Ishikawa (cell line): ENCODE results near the gene SLC12A4.

Experiments used
- CREB1 ChIP-seq: IDR thresholded peaks from 2 replicates; pipeline ENCODE4 v1.6.1; 2012; ENCODE audit warnings: low read depth
- EGR1 ChIP-seq: IDR thresholded peaks from 2 replicates; pipeline ENCODE4 v1.6.1; 2012
- EP300 ChIP-seq: IDR thresholded peaks from 2 replicates; pipeline ENCODE4 v1.6.1; 2012; ENCODE audit warnings: borderline replicate concordance
- FOXM1 ChIP-seq: IDR thresholded peaks from 2 replicates; pipeline ENCODE4 v1.6.1; 2012; ENCODE audit warnings: low read depth, borderline replicate concordance
- MAX ChIP-seq: IDR thresholded peaks from 2 replicates; pipeline ENCODE4 v1.6.1; 2012
- RAD21 ChIP-seq: IDR thresholded peaks from 2 replicates; pipeline ENCODE4 v1.6.1; 2012; ENCODE audit warnings: low read depth
- REST ChIP-seq: IDR thresholded peaks from 2 replicates; pipeline ENCODE4 v1.6.1; 2012; ENCODE audit warnings: low read depth, mild to moderate bottlenecking
- TAF1 ChIP-seq: IDR thresholded peaks from 2 replicates; pipeline ENCODE4 v1.6.1; 2012; ENCODE audit warnings: low read depth, mild to moderate bottlenecking
- TCF12 ChIP-seq: IDR thresholded peaks from 2 replicates; pipeline ENCODE4 v1.6.1; 2012; ENCODE audit warnings: low read depth
- TEAD4 ChIP-seq: IDR thresholded peaks from 2 replicates; pipeline ENCODE4 v1.6.1; 2012
- YY1 ChIP-seq: IDR thresholded peaks from 2 replicates; pipeline ENCODE4 v1.6.1; 2012; ENCODE audit warnings: low read depth
- ZBTB7A ChIP-seq: IDR thresholded peaks from 2 replicates; pipeline ENCODE4 v1.6.1; 2012; ENCODE audit warnings: low read depth

GRCh38 chr16:67967958-67968399, 458 bp downstream of the SLC12A4 start:
- TF ChIP-seq EGR1 (no peak), CREB1 (no peak), MAX (no peak), REST (no peak), RAD21 (no peak), TAF1 (no peak), TCF12 (no peak), EP300 (no peak), ZBTB7A (no peak), FOXM1 (no peak), YY1 (no peak), TEAD4 (no peak)
